ENCODE results near the gene POLR2A.
"Not testable (repeated sequence)": the region's sequence is repeated elsewhere in the genome, so short reads cannot be mapped to it uniquely, and the experiment has no call there.

Gene POLR2A

GRCh38 chr17:7468804-7469389 lies 15.3 kb upstream of the POLR2A start:
- TF ChIP-seq CTCF (conservative IDR thresholded peaks at IDR 0.05; ENCODE audit: low read depth) = no peak
- ChIA-PET CTCF (no interaction called here), POLR2A (ENCODE audit: low non-redundant PET) (no interaction called here)
- DNase-seq (ENCODE audit: low spot score) = no peak
- H3K27ac ChIP-seq = peak overlapping the region; percentile 53

GRCh38 chr17:7469843-7470242 lies 14.3 kb upstream of the POLR2A start:
- DNase-seq (ENCODE audit: low spot score); CTCF ChIA-PET; POLR2A ChIA-PET (ENCODE audit: low non-redundant PET): not testable (repeated sequence)
- H3K27ac ChIP-seq = peak overlapping the region; percentile 53

DNA sequence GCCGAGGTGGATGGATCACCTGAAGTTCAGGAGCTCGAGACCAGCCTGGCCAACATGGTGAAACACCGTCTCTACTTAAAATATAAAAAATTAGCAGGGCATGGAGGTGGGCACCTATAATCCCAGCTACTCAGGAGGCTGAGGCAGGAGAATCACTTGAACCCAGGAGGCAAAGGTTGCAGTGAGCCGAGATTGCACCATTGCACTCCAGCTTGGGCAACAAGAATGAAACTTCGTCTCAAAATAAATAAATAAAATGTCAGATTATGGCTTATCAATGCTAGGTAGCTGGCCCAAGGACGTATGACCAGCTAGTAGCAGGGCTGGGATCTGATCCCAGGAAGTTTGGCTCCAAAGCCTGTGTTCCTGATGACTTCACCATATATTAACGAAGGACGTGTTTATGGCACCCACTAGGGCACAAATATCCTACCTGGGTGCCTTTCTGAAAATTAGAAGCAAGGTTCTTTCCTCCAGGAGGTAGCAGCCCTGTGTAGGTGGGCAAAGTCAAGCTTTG lies 13.7 kb upstream of the POLR2A start:
- DNase-seq (ENCODE audit: low spot score); POLR2A ChIA-PET (ENCODE audit: low non-redundant PET); CTCF ChIA-PET: not testable (repeated sequence)
- H3K27ac ChIP-seq = peak overlapping the region; percentile 53

DNA sequence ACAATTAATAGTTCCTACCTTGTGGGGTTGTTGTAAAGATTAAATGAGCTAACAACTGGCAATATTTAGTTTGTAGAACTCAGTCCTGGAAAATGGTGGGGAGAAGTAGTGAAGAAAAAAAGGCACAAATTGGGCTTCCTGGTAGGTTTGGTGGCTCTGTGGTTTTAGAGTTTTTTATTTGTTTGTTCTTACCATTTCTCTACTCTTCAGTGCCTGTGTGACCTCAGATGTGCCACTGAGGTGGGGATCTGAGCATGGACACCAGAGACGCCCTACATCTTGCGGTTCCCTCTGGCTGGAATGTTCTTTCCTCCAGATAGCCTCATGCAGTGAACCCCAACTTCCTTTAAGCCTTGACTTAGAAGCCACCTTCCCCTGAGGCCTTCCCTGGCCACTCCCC lies 12.4 kb upstream of the POLR2A start:
- no peak for TF ChIP-seq CTCF (conservative IDR thresholded peaks at IDR 0.05; ENCODE audit: low read depth)
- POLR2A ChIA-PET (ENCODE audit: low non-redundant PET) = interaction anchor here (0.6 kb wide), 1 partner anchor 83 kb away, joined by 5 read pairs; no protein-coding TSS in a partner anchor
- no peak for DNase-seq (ENCODE audit: low spot score)
- peak overlapping the region; percentile 35 for H3K27ac ChIP-seq
- CTCF ChIA-PET = no interaction called here

GRCh38 chr17:7474767-7475166 lies 9.4 kb upstream of the POLR2A start:
- H3K27ac ChIP-seq = peak overlapping the region; percentile 99
- CTCF ChIA-PET = interaction anchor here (0.6 to 4.0 kb wide), 3 partner anchors 12 to 38 kb away, joined by 3 to 19 read pairs (median 5); partner anchors contain the start of gene CHRNB1
- DNase-seq (ENCODE audit: low spot score) = not testable (repeated sequence)
- POLR2A ChIA-PET (ENCODE audit: low non-redundant PET) = interaction anchor here (0.6 to 0.7 kb wide), 2 partner anchors 74 to 114 kb away, joined by 7 to 15 read pairs; no protein-coding TSS in a partner anchor

- H3K27ac ChIP-seq = peak overlapping the region; percentile 99
- CTCF ChIA-PET = interaction anchor here (0.7 to 4.0 kb wide), 4 partner anchors 13 to 39 kb away, joined by 3 to 19 read pairs (median 4); no protein-coding TSS in a partner anchor
- POLR2A ChIA-PET (ENCODE audit: low non-redundant PET) = interaction anchor here (0.6 to 1.2 kb wide), 3 partner anchors 12 to 114 kb away, joined by 4 to 5 read pairs (median 4); partner anchors contain the start of gene SOX15
- DNase-seq (ENCODE audit: low spot score) = peak; percentile 41
- TF ChIP-seq CTCF (conservative IDR thresholded peaks at IDR 0.05; ENCODE audit: low read depth) = no peak
These were observed 8.3 kb upstream of the POLR2A start for GRCh38 chr17:7475764-7476422.

- peak; percentile 89 for DNase-seq (ENCODE audit: low spot score)
- no peak for TF ChIP-seq CTCF (conservative IDR thresholded peaks at IDR 0.05; ENCODE audit: low read depth)
- CTCF ChIA-PET = interaction anchor here (0.7 to 4.0 kb wide), 3 partner anchors 25 to 40 kb away, joined by 3 to 19 read pairs (median 4); no protein-coding TSS in a partner anchor
These were observed 7.7 kb upstream of the POLR2A start for GRCh38 chr17:7476494-7476893.

More at GRCh38 chr17:7476494-7476893, 7.7 kb upstream of the POLR2A start:
- H3K27ac ChIP-seq = peak overlapping the region; percentile 99
- POLR2A ChIA-PET (ENCODE audit: low non-redundant PET) = interaction anchor here (0.5 to 1.2 kb wide), 4 partner anchors 11 to 113 kb away, joined by 3 to 5 read pairs (median 4); partner anchors contain the start of gene SOX15

All from RWPE1 (cell line).